ENCODE data around the gene CSTA. TPM values are rescaled to one million over a fixed set of nuclear protein-coding genes. Genes with fewer than 3 reads are reported as not detected.

The CSTA gene
- total RNA-seq (2016; rRNA removed; fragmentation: Illumina TruSeq; extraction: Trizol) = 11.0 and 13.9 TPM in 2 replicates
- total RNA-seq (2016; cell fraction: cytosol; rRNA removed; fragmentation: Illumina TruSeq; extraction: Trizol; ENCODE audit: low read depth) = 6.8 and 7.6 TPM in 2 replicates
- total RNA-seq (2016; cell fraction: insoluble cytoplasmic fraction; rRNA removed; fragmentation: Illumina TruSeq; extraction: Trizol) = 10.6 and 14.8 TPM in 2 replicates
- total RNA-seq (2016; cell fraction: membrane; rRNA removed; fragmentation: Illumina TruSeq; extraction: Trizol) = 6.5 and 8.4 TPM in 2 replicates
- 2.7 and 3.1 TPM in 2 replicates for total RNA-seq (2016; cell fraction: nucleus; rRNA removed; fragmentation: Illumina TruSeq; extraction: Trizol)
- 3.9 and 4.9 TPM in 2 replicates for polyA plus RNA-seq (2011; rRNA removed)
- 0.91 and 3.9 TPM in 2 replicates for polyA plus RNA-seq (2011; cell fraction: cytosol; rRNA removed)
- polyA plus RNA-seq (2011; cell fraction: nucleus; rRNA removed) = 0.61 and 1.5 TPM in 2 replicates
- polyA plus RNA-seq (2012) = 6.1 and 6.9 TPM in 2 replicates
- polyA plus RNA-seq (2016; cell fraction: cytosol; fragmentation: Illumina TruSeq; extraction: Trizol; ENCODE audit: low read depth) = 6.8 and 7.2 TPM in 2 replicates
- polyA plus RNA-seq (2016; cell fraction: insoluble cytoplasmic fraction; fragmentation: Illumina TruSeq; extraction: Trizol; ENCODE audit: low read depth) = 13.5 and 13.6 TPM in 2 replicates
- 7.0 and 8.5 TPM in 2 replicates for polyA plus RNA-seq (2016; cell fraction: membrane; fragmentation: Illumina TruSeq; extraction: Trizol; ENCODE audit: low read depth)
- 6.3 and 6.6 TPM in 2 replicates for polyA plus RNA-seq (2016; cell fraction: nucleus; fragmentation: Illumina TruSeq; extraction: Trizol; ENCODE audit: insufficient read depth, low read depth)
- not detected in 2 replicates for polyA minus RNA-seq (2011; rRNA and poly(A)+ RNA removed; ENCODE audit: low replicate concordance)
- 1.8 TPM in 1 of 2 replicates, not detected in the other for polyA minus RNA-seq (2011; cell fraction: cytosol; rRNA and poly(A)+ RNA removed)
- 0.90 and 1.5 TPM in 2 replicates for polyA minus RNA-seq (2011; cell fraction: nucleus; rRNA and poly(A)+ RNA removed)
- percentile 34 among the genes with signal in this experiment for Bru-seq, nascent RNA
- percentile 28 among the genes with signal in this experiment for BruChase-seq, experiment 1, labeled RNA remaining after a 6-hour chase
- BruChase-seq, experiment 2, labeled RNA remaining after a 2-hour chase = percentile 19 among the genes with signal in this experiment
- long read RNA-seq, experiment 1, transcript CSTA-201 (3 exons, 751 nt) = major isoform, 7 of 7 reads
- long read RNA-seq, experiment 1, partial matches to known transcripts = 0 of 7 reads
- long read RNA-seq, experiment 1, other reads (novel, unspliced or antisense) = 0 of 7 reads
- long read RNA-seq, experiment 2, transcript CSTA-201 (3 exons, 751 nt) = major isoform, 17 of 17 reads
- long read RNA-seq, experiment 2, partial matches to known transcripts = 0 of 17 reads
- long read RNA-seq, experiment 2, other reads (novel, unspliced or antisense) = 0 of 17 reads

DNA sequence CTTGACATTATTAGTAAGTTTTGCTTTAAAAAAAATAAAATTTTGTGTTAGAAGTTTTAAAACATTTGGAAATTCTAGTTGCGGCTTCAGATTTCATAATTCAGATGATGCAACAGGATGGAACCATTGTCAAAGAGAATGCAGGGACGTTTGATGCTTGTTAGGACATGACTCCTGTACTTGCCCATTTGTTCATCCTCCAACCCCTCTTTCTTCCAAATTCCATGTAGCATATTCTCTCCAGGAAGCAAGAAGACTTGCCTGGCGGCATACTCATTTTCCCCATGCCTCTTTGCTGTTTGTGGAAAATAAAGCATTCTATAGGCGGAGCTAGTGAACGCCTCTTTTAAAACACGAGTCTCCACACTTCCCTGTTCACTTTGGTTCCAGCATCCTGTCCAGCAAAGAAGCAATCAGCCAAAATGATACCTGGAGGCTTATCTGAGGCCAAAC is at the start of gene CSTA:
Gene CSTA, plus strand, starts transcription at position 378 of the 453 bp plus-strand sequence. Its CDS starts 45 bp downstream, at position 423.
- no peaks in the 10 kb centered on the region for H3K27me3 ChIP-seq (ENCODE audit: control insufficient read depth in 1 of 2, insufficient read depth in 2 of 2, low read length in 2 of 2)
- no peak for FAIRE-seq
- ChIA-PET CTCF (ENCODE audit: low intra/inter-chr PET ratio, low total read pairs) (no interaction called here), POLR2A (no interaction called here)
- in situ Hi-C loops (cut with HindIII; ENCODE audit: extremely low pct_ligation_motif_present, low pct_unique_long_range_greater_than_20kb) = no loop called here
- H3K9me3 ChIP-seq (ENCODE audit: low read length) = no peaks in the 10 kb centered on the region
- H3K4me1 ChIP-seq (ENCODE audit: insufficient read depth, low read length) = peaks cover 6% of the 10 kb centered on the region; the same call in 1 of the 2 replicates
- DNase-seq (ENCODE audit: low spot score) = no peak
- H3K4me3 ChIP-seq (replicated peaks in 1 of 3; ENCODE audit: insufficient read depth in 1 of 3, low read depth in 2 of 3, low read length in 3 of 3) = no peak within 1 kb of the TSS
- H3K9ac ChIP-seq (ENCODE audit: insufficient read depth, low read depth, low read length) = no peak within 1 kb of the TSS
- BruUV-seq (replicated peaks) = no TSS peak
- intact Hi-C loops (cut with micrococcal nuclease; ENCODE audit: unreplicated experiment) = no loop called here
- peak within 1 kb of the TSS; percentile 74 for H2AFZ ChIP-seq (ENCODE audit: low read length)
- ATAC-seq = no peak
- no peaks in the 10 kb centered on the region for H4K20me1 ChIP-seq (ENCODE audit: insufficient read depth, low read length)
- 4% methylated on average over 6 of the region's 6 CpGs for WGBS (ENCODE audit: low lambda C conversion rate)
- peak within 1 kb of the TSS; percentile 57 for H3K4me2 ChIP-seq (ENCODE audit: low read depth, low read length)
- no peak within 1 kb of the TSS for H3K27ac ChIP-seq (ENCODE audit: extremely low read length, insufficient read depth, low read length)
- H3K36me3 ChIP-seq (replicated peaks in 1 of 2; ENCODE audit: control insufficient read depth in 1 of 2, insufficient read depth in 2 of 2, low read length in 2 of 2) = no peaks in the 10 kb centered on the region
- H3K79me2 ChIP-seq (ENCODE audit: insufficient read depth, low read length) = no peaks in the 10 kb centered on the region
- 0 out of 2 replicates have a peak, but pooled peaks have one; percentile 32 for TF ChIP-seq ATF3 (CRISPR knock-in tag; IDR thresholded peaks at IDR 0.05)
- no peak for TF ChIP-seq SOX6 (IDR thresholded peaks at IDR 0.05)
- 0 out of 2 replicates have a peak, but pooled peaks have one; percentile 14 for TF ChIP-seq SOX6 (CRISPR knock-in tag; IDR thresholded peaks at IDR 0.05)
- TF ChIP-seq GATAD2A (CRISPR knock-in tag; IDR thresholded peaks at IDR 0.05) = 0 out of 2 replicates have a peak, but pooled peaks have one; percentile 21
- peak; percentile 85 for TF ChIP-seq CEBPB (IDR thresholded peaks at IDR 0.05; ENCODE audit: borderline replicate concordance, low read depth, low read length)
- TF ChIP-seq ZNF614 (CRISPR knock-in tag; IDR thresholded peaks at IDR 0.05; ENCODE audit: borderline replicate concordance) = no peak
- TF ChIP-seq ATF4 (CRISPR knock-in tag; IDR thresholded peaks at IDR 0.05) = peak in 1 of 2 experiments; percentile 94; a peak in 2 of 4 replicates
- TF ChIP-seq, protein P1, sequence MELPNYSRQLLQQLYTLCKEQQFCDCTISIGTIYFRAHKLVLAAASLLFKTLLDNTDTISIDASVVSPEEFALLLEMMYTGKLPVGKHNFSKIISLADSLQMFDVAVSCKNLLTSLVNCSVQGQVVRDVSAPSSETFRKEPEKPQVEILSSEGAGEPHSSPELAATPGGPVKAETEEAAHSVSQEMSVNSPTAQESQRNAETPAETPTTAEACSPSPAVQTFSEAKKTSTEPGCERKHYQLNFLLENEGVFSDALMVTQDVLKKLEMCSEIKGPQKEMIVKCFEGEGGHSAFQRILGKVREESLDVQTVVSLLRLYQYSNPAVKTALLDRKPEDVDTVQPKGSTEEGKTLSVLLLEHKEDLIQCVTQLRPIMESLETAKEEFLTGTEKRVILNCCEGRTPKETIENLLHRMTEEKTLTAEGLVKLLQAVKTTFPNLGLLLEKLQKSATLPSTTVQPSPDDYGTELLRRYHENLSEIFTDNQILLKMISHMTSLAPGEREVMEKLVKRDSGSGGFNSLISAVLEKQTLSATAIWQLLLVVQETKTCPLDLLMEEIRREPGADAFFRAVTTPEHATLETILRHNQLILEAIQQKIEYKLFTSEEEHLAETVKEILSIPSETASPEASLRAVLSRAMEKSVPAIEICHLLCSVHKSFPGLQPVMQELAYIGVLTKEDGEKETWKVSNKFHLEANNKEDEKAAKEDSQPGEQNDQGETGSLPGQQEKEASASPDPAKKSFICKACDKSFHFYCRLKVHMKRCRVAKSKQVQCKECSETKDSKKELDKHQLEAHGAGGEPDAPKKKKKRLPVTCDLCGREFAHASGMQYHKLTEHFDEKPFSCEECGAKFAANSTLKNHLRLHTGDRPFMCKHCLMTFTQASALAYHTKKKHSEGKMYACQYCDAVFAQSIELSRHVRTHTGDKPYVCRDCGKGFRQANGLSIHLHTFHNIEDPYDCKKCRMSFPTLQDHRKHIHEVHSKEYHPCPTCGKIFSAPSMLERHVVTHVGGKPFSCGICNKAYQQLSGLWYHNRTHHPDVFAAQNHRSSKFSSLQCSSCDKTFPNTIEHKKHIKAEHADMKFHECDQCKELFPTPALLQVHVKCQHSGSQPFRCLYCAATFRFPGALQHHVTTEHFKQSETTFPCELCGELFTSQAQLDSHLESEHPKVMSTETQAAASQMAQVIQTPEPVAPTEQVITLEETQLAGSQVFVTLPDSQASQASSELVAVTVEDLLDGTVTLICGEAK (IDR thresholded peaks at IDR 0.05) = no peak
- TF ChIP-seq, protein P1 (CRISPR knock-in tag; IDR thresholded peaks at IDR 0.05) = no peak

All from HepG2 (cell line).